CD4-positive, alpha-beta T cell treated with Interleukin-12 subunit alpha and Interleukin-12 subunit beta, for 1 hour (primary cell): ENCODE data around the gene DIAPH2.
"Not testable (repeated sequence)": the region's sequence is repeated elsewhere in the genome, so short reads cannot be mapped to it uniquely, and the experiment has no call there.

ENCODE experiments used
- DNase-seq: peaks from one replicate; pipeline ENCODE4 v3.0.0-alpha.2; 2020

Gene DIAPH2

GRCh38 chrX:96834137-96834536, 149.5 kb downstream of the DIAPH2 start:
- DNase-seq, result no peak

DNA sequence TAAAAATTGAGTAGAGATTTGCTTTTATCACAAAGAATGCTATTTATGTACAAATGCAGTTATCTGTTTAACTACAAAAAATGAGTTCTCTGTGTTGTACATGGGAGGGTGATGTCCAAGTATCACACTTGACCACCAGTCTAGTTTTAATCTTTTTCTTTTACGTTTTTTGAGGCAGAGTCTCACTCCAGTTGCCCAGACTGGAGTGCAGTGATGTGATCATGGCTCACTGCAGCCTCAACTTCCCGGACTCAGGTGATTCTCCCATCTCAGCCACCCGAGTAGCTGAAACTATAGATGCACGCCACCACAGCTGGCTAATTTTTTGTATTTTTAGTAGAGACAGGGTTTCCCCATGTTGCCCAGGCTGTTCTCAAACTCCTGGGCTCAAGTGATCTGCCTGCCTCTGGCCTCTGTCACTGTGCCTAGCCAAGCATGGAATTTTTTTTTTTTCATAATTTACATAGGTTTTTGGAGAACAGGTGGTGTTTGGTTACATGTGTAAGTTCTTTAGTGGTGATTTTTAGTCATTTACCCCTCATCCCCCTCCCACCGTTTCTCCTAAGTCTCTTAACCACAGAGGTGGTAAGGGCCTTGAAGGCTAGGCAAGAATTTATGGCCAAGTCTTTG, 151.1 kb downstream of the DIAPH2 start:
- DNase-seq, result no peak

GRCh38 chrX:96837808-96838207, 153.2 kb downstream of the DIAPH2 start:
- no peak for DNase-seq

GRCh38 chrX:96838537-96838936, 153.9 kb downstream of the DIAPH2 start:
- DNase-seq, result no peak

- no peak for DNase-seq
Measured at GRCh38 chrX:96841325-96841724, 156.7 kb downstream of the DIAPH2 start.

GRCh38 chrX:96841866-96842265, 157.2 kb downstream of the DIAPH2 start:
- DNase-seq, result not testable (repeated sequence)

- no peak for DNase-seq
Measured at GRCh38 chrX:96843566-96843965, 158.9 kb downstream of the DIAPH2 start.

DNA sequence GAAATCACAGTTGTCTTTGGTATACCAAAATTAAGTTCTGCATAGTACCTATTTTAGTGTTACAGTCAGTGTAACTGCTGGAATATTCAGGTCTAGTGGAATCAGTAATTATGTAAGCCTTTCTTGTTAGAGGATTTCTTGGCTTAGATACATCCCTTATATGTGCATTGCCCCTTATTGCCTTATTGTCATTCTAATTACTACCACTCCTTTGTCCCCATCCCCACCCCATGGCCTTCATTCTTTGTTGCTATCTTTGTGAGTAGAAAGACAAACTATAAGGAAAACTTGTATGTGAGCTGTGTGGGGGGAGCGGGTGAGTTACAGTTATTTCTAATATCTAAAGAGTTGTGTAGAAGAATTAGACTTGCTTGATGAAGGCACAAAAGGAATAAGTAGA, 162.2 kb downstream of the DIAPH2 start:
- no peak for DNase-seq

DNA sequence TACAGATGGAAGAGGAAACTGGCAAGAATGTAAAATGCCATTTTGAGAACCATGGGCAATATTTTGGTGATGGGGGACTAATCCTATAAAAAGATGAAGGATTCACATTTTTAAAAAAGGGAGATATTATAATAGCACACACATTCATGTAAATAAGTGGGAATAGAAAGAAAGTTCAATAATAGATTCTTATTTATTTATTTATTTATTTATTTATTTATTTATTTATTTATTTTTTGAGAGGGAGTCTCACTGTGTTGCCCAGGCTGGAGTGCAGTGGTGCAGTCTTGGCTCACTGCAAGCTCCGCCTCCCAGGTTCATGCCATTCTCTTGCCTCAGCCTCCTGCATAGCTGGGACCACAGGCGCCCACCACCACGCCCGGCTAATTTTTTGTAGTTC, 174.8 kb downstream of the DIAPH2 start:
- DNase-seq, result not testable (repeated sequence)

DNA sequence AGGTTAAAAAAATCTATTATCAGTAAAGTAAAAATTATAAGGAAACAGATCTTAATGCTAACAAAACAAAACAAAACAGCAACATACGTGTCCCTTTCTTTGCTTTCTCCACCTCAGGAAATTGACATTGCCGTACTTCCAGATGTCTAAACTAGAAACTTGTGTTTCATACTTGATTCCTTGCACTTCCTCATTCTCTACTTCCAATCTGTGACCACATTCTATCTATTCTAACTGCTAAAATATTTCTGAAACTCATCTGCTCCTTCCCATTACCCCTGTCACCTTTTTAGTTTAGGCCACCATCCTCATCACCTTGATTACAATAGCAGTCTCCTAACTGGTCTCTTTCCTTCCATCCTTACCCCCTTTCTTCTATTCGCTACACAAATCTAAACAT, 176.6 kb downstream of the DIAPH2 start:
- DNase-seq, result no peak

GRCh38 chrX:96861661-96862060, 177.0 kb downstream of the DIAPH2 start:
- no peak for DNase-seq

DNA sequence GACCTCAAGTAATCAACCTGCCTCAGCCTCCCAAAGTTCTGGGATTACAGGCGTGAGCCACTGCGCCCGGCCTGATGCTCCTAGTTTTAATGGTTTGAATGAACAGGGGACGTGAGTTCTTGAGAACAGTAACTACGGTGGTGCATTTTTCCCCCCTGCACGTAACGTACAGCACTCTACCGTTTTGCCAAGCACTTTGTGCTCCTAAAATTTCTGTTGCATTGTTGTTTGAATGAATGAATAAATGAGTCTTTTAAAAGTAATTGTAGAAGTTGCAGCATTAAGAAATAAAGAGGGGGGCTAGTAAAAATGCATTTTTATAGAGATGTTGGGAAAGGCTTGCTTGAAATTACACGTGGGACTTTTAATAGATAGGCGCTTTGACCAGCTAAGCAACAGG, 199.0 kb downstream of the DIAPH2 start, which contains the start of gene RPA4:
TSS of gene RPA4 (plus strand) at position 301 of the 400 bp plus-strand sequence. CDS start 403 bp downstream, outside the sequence.
- DNase-seq, result no peak

- DNase-seq, result no peak
Measured at GRCh38 chrX:96884027-96884426, 199.4 kb downstream of the DIAPH2 start.

GRCh38 chrX:96889726-96890125, 205.1 kb downstream of the DIAPH2 start:
- DNase-seq, result no peak

GRCh38 chrX:96906741-96907140, 222.1 kb downstream of the DIAPH2 start:
- DNase-seq, result no peak

GRCh38 chrX:96907516-96908272, 223.1 kb downstream of the DIAPH2 start:
- no peak for DNase-seq

- DNase-seq, result no peak
Measured at GRCh38 chrX:96909291-96909690, 224.6 kb downstream of the DIAPH2 start.

GRCh38 chrX:96918864-96919263, 234.2 kb downstream of the DIAPH2 start:
- no peak for DNase-seq

DNA sequence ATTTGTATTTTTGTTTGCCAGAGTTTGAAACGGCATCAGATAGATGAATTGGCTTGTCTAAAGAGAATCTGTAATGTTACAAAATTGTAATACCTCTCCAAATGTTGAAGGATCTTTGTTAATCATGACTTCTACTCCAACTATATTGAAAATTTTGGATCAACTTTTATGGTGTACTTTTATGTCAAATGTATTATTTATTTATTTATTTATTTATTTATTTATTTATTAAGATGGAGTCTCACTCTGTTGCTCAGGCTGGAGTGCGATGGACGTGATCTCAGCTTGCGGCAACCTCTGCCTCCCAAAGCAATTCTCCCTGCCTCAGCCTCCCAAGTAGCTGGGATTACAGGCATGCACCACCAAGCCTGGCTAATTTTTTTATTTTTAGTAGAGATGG, 235.0 kb downstream of the DIAPH2 start:
- DNase-seq, result no peak

DNA sequence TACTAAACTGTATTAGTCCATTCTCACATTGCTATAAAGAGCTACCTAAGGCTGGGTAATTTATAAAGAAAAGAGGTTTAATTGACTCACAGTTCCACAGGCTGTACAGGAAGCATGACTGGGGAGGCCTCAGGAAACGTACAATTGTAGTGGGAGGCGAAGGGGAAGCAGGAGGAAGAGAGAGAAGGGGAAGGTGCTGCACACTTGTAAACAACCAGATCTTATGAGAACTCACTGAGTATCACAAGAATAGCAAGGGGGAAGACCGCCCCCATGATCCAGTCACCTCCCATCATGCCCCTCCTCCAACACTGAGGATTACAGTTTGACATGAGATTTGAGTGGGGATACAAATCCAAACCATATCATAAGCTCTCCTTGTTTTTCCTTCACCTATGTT, 239.9 kb downstream of the DIAPH2 start:
- no peak for DNase-seq

DNA sequence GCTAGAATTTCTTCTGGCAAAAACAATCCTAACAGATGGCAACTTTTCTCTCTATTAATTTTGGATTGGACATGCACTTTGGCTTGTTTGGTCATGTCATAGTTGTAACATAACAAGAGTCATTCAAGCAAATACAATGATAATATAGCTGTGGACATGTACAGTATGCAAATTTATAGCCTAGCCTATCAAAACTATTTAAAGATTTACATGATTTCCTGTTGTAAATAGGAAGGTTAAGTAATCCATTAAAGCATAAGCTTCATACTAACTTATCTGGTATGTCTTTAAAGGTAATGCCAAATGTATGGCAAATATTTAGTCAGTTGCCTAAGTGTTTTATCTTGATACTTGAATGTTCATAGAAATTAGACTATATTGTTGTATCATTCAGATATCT, 244.4 kb downstream of the DIAPH2 start:
- no peak for DNase-seq

GRCh38 chrX:96957718-96958117, 273.1 kb downstream of the DIAPH2 start:
- no peak for DNase-seq

DNA sequence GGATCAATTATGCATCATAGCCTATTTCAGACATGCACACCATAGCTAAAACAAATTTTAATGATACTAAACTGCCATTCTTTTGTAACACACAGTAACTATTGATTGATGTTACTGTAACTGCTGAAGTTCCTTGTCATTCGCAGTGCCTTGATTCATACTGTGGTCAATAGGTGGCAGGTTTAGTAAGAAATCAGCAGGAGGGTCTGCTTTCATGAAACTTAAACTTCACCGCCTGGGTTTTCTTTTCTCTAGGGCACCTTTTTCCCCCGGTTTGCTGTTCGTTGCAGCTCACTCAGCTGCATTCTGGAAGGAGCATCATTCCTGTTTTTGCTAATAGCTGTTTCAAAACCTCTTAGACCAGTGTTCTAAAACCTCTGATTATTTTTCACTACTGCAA, 287.2 kb downstream of the DIAPH2 start:
- DNase-seq, result no peak

DNA sequence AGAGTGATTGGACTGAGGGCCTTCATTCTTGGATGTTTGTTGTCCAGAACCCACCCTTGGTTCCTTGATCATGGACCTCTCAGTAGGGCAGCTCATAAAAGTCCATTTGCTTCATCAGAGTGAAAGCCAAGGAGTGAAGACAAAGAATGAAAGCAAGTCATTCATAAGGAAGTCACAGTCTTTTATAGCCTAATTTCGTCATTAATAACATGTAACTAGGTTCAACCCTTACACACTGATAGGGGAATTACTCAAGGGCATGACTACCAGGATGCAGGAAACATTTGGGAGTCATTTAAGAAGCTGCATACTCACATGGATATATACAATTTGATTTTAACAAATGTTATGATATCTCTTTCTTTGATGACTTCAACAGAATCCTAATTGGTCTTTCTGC, 294.3 kb downstream of the DIAPH2 start:
- no peak for DNase-seq

DNA sequence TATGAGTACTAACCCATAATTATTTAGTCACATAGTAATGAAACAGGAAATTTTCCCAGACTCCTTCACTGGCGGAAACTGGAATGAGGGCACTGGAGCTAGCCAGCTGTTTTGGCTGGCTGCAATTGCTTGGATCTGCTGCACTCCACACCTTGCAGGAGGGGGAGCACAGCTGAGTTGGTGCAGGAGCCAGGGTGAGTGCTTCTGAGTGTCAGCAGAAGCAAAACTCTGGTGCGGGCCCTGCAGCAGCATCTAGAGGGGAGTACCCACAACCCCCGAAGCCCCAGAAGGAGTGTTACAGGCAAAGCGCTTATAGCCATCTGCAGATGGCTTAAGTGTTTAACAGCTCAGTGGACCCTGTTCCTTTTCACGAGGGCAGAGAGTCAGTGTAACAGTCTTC, 295.1 kb downstream of the DIAPH2 start:
- no peak for DNase-seq
